ENCODE results near the gene GALR1.

DNA sequence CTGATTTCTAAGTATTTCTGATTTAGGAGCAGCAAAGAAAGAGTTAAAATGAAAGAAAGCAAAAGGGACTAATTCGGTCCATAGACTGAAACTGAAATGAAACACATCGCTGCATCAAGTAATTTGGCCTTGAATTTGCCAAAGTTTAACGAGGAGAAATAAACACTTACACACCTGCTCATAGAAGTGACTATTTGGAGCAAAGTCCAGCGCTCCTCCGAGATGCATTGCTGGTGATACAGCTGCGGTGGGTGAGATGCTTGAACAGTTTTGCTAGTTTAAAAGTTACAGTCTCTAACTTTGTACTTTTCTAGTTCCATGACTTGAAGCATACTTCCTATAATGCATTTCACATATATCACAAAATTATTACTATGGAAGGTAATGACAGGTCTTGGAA lies 18.3 kb downstream of the GALR1 start:
- TF ChIP-seq CTCF (IDR thresholded peaks at IDR 0.05; ENCODE audit: low read length): no peak
- TF ChIP-seq EZH2 (optimal IDR thresholded peaks at IDR 0.05; ENCODE audit: low read depth, low read length): no peak
